Prostate gland (tissue), 2 donors: ENCODE data around the gene RNASET2. TPM values are rescaled to one million over a fixed set of nuclear protein-coding genes. Genes with fewer than 3 reads are reported as not detected.

Source experiments
- DNase-seq: peaks from one replicate; pipeline ENCODE4 v3.0.0-alpha.2; 2019; ENCODE audit warnings: low spot score
- H3K27ac ChIP-seq, 2 donors: fragments of 200-600 bp; sonication (generic); 2 replicates each; pipeline ENCODE4 v1.5.1; 2017 to 2019
- H3K27me3 ChIP-seq: fragments of 200-600 bp; sonication (generic); replicated peaks from 2 replicates; pipeline ENCODE4 v1.5.1; 2019; ENCODE audit not compliant: insufficient read depth
- H3K36me3 ChIP-seq, 2 donors: fragments of 200-600 bp; sonication (generic); 1 replicate in 1 of 2; 2 replicates in 1 of 2; pipeline versions ENCODE4 v1.5.1 to v1.8.1; 2017 to 2019
- H3K4me1 ChIP-seq: fragments of 200-600 bp; sonication (generic); replicated peaks from 2 replicates; pipeline ENCODE4 v1.5.1; 2019
- H3K4me3 ChIP-seq, 2 donors: fragments of 200-600 bp; sonication (generic); 2 replicates each; pipeline ENCODE4 v1.5.1; 2017 to 2019
- H3K9me3 ChIP-seq: fragments of 200-600 bp; sonication (generic); 2 replicates; pipeline ENCODE4 v1.5.1; 2017
- POLR2A ChIP-seq: fragments of 450-650 bp; IDR thresholded peaks from one replicate; pipeline ENCODE4 v1.6.1; 2016; ENCODE audit warnings: antibody characterized with exemption, mild to moderate bottlenecking
- POLR2AphosphoS5 ChIP-seq: sonication (generic); formaldehyde crosslinking; IDR thresholded peaks from one replicate; pipeline ENCODE4 v1.6.1; 2017; ENCODE audit warnings: antibody characterized with exemption
- WGBS: methylation state at CpG from one replicate; pipeline ENCODE4 v1.1.5; 2018; 5-methylcytosine and 5-hydroxymethylcytosine counted together
- intact Hi-C: fragments of 100-400 bp; cut with DNase I; formaldehyde crosslinking; loops from one replicate; pipeline ENCODE4 v1.14.2; 2022
- total RNA-seq, 2 donors: library from RNA; depleted of rRNA; stranded (reverse); fragments of >200 nt; gene quantifications; one replicate each; pipeline ENCODE4 v1.1.0, GENCODE V29; 2016
- TF ChIP-seq, protein P1 (sequence below), 4 experiments: fragments of 200-600 bp in 2 of 4; fragments of 450-650 bp in 2 of 4; sonication (generic) in 2 of 4; IDR thresholded peaks; 1 replicate in 3 of 4; 2 replicates in 1 of 4; pipeline ENCODE4 v1.5.1; 2016 to 2019; ENCODE audit warnings: antibody characterized with exemption in 4 of 4, mild to moderate bottlenecking in 2 of 4, moderate library complexity in 2 of 4

RNASET2 gene
- total RNA-seq, 2 donors from 2014 or later = 81.3 to 180 TPM

DNA sequence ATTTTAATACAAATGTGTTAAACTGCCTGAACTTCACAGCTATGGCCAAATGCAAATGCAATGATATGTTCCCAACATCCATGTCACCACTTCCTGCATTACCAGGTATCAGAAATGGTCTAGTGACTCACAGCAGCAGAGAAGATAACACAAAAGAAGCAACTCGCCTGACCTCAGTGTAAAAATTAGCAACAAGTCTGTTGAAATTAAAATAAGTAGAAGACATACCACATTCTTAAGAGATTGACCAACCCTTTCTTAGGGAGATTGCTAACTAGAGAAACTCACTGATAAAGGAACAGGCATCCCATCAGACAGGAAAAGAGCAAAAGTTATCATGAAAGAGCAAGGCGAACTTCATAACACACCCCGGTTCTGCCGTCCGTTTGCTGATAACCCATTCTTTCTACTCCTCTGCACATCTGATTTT lies 45.1 kb downstream of the RNASET2 start:
- WGBS = 93% methylated on average over 5 of the region's 5 CpGs

DNA sequence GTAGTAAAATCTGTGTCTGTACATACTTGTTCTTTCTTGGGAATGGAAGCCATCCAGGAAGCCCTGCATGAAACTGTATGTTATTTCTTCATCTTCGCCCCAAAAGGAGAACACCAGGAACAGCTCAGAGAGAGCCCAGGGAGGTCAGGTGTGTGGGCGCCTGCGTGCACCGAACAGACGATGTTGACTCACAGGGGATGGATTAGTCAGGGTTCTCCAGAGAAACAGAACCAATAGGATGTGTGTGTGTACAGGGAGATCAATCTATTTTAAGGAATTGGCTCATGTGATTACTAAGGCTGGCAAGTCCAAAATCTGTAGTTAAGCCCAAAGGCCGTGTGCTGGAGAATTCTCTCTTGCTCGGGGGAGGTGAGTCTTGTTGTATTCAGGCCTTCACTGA lies 45.7 kb downstream of the RNASET2 start:
- TF ChIP-seq POLR2A = no peak
- TF ChIP-seq POLR2AphosphoS5 = no peak
- TF ChIP-seq, protein P1, sequence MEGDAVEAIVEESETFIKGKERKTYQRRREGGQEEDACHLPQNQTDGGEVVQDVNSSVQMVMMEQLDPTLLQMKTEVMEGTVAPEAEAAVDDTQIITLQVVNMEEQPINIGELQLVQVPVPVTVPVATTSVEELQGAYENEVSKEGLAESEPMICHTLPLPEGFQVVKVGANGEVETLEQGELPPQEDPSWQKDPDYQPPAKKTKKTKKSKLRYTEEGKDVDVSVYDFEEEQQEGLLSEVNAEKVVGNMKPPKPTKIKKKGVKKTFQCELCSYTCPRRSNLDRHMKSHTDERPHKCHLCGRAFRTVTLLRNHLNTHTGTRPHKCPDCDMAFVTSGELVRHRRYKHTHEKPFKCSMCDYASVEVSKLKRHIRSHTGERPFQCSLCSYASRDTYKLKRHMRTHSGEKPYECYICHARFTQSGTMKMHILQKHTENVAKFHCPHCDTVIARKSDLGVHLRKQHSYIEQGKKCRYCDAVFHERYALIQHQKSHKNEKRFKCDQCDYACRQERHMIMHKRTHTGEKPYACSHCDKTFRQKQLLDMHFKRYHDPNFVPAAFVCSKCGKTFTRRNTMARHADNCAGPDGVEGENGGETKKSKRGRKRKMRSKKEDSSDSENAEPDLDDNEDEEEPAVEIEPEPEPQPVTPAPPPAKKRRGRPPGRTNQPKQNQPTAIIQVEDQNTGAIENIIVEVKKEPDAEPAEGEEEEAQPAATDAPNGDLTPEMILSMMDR (IDR thresholded peaks at IDR 0.05) = no peak
- Histone ChIP-seq H3K36me3 (no peaks in the 10 kb centered on the region), H3K27ac (no peak overlapping the region), H3K27me3 (no peaks in the 10 kb centered on the region), H3K9me3 (no peaks in the 10 kb centered on the region), H3K4me3 (no peak overlapping the region), H3K4me1 (no peaks in the 10 kb centered on the region)
- DNase-seq = no peak
- WGBS = 93% methylated on average over 7 of the region's 7 CpGs
- intact Hi-C loops = no loop called here

More for the DNA sequence above, 45.1 kb downstream of the RNASET2 start:
- DNase-seq = no peak
- Histone ChIP-seq H3K9me3 (no peaks in the 10 kb centered on the region), H3K4me1 (no peaks in the 10 kb centered on the region), H3K4me3 (no peak overlapping the region), H3K36me3 (no peaks in the 10 kb centered on the region), H3K27ac (no peak overlapping the region), H3K27me3 (no peaks in the 10 kb centered on the region)
- intact Hi-C loops = no loop called here
- TF ChIP-seq, protein P1 (IDR thresholded peaks at IDR 0.05) = no peak
- TF ChIP-seq POLR2A = no peak
- TF ChIP-seq POLR2AphosphoS5 = no peak

DNA sequence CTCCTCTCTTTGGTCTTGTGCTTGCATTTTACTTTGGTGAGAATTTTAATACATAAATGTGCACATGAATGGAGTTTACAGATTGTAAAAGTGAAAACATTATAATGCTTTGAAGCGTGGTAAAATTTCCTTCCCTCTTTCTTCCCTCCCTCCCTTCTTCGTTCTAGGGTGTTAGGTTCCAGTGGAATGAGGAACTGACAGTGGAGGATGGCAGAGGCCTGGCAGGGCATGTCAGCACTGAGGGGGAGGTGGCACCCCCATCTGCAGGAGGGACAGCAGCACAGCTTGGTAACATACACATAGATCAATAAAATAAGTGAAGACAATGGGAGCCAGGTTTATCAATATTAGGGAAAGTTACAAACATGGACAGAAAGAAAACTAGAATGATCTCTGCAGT lies 47.5 kb downstream of the RNASET2 start:
- 35% methylated on average over 2 of the region's 2 CpGs for WGBS
- intact Hi-C loops = no loop called here
- TF ChIP-seq POLR2A (no peak), POLR2AphosphoS5 (no peak)
- TF ChIP-seq, protein P1 (IDR thresholded peaks at IDR 0.05) = no peak
- Histone ChIP-seq H3K4me1 (no peaks in the 10 kb centered on the region), H3K4me3 (no peak overlapping the region), H3K9me3 (no peaks in the 10 kb centered on the region), H3K36me3 (no peaks in the 10 kb centered on the region), H3K27ac (no peak overlapping the region), H3K27me3 (no peaks in the 10 kb centered on the region)
- no peak for DNase-seq

DNA sequence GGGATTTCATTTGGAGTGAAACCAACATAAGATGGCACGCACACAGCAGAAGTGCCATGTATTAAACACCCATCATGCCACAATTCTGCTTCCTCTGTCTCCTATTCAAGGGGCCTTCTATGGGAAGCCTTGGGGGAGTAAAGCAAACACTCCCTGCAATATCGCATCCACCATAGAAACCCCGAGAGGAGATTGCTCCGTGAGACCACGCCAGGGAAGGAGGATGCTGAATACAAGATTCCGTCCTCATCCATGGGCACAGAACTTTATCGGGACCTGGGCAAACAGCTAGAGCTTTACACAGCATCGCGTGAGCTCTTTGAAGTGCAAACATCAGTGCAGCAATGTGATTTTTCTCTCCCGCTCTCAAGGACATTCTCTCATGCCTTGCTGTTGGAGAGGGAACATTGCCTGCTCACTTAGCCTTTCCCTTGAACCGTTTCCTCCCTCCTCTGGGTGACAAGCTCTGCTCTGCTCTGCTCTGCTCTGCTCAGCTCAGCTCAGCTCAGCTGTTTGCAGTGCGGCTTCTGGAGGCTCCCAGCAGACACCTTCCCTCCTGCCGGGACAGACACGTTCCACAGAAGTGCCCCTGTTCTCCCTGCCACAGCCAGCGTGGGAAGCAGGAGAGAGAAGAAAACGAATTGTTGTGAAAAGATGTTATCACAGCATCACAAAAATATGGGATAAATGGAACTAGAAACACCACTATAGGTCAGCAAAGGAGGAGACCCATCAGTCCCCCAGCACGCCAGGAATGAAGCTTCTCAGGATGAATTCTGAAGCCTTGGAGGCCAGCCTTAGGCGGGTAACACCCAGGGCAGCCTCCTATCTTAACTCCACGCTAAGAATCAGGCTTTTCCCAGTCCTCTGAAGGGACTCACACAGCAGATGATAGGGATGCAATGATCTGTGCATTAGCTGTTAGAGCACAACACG lies 48.2 kb downstream of the RNASET2 start:
- Histone ChIP-seq H3K27ac (no peak overlapping the region), H3K4me3 (no peak overlapping the region), H3K27me3 (no peaks in the 10 kb centered on the region), H3K36me3 (no peaks in the 10 kb centered on the region), H3K9me3 (no peaks in the 10 kb centered on the region), H3K4me1 (no peaks in the 10 kb centered on the region)
- 76% methylated on average over 20 of the region's 20 CpGs for WGBS
- no peak for DNase-seq
- TF ChIP-seq POLR2AphosphoS5 (no peak), POLR2A (no peak)
- TF ChIP-seq, protein P1 (IDR thresholded peaks at IDR 0.05) = no peak
- intact Hi-C loops = no loop called here
